ENCODE measurements around the gene C15orf61.
A peak's percentile ranks its signal among the peaks of the same experiment; 100 is the strongest.

The C15orf61 gene

GRCh38 chr15:67501836-67502461 is 19.0 kb upstream of the C15orf61 start:
- H3K4me1 ChIP-seq: peaks cover 5 to 28% (median 12%) of the 10 kb centered on the region in 10 experiments; a peak in 18 of 20 replicates
- H3K9ac ChIP-seq: no peak overlapping the region
- H3K4me2 ChIP-seq: no peak overlapping the region
- H3K4me3 ChIP-seq: no peak overlapping the region
- H3K27me3 ChIP-seq: no peaks in the 10 kb centered on the region
- H3K36me3 ChIP-seq: no peaks in the 10 kb centered on the region
- H3K9me3 ChIP-seq (replicated peaks in 1 of 11): no peaks in the 10 kb centered on the region
- no peak overlapping the region for H3K27ac ChIP-seq
- TF ChIP-seq Cebpa-rat (IDR thresholded peaks at IDR 0.05): no peak
- no peaks in the 10 kb centered on the region for H4K20me1 ChIP-seq

- Histone ChIP-seq H3K36me3 (no peaks in the 10 kb centered on the region), H3K9me3 (replicated peaks in 1 of 11) (no peaks in the 10 kb centered on the region), H3K9ac (no peak overlapping the region), H3K4me2 (no peak overlapping the region; a peak in 1 of 22 replicates), H3K4me1 (peaks cover 5 to 38% (median 16%) of the 10 kb centered on the region in 10 experiments; a peak in 19 of 20 replicates), H3K4me3 (no peak overlapping the region), H4K20me1 (no peaks in the 10 kb centered on the region), H3K27ac (no peak overlapping the region), H3K27me3 (no peaks in the 10 kb centered on the region)
- TF ChIP-seq Cebpa-rat (IDR thresholded peaks at IDR 0.05): no peak
These were observed 16.9 kb upstream of the C15orf61 start for GRCh38 chr15:67504056-67504455.

DNA sequence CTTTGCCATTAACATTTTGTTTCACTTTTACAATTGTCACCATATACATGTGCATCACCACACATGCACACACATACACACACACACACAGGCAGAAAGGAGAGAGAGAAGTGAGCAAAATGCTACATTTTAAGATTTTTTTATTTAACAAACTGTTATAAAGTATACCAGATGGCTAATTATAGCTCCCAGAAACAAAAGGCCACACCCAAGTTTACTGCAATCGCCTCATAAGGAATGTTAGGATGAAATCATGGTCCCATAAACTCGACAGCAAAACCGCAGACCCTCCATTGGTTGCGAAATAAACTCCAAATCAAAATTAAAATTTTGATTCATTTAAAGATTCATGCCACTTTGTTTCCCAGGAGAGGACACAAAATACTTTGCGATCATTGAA is 16.1 kb upstream of the C15orf61 start:
- no peaks in the 10 kb centered on the region for H3K9me3 ChIP-seq (replicated peaks in 1 of 11)
- H3K4me3 ChIP-seq: no peak overlapping the region
- TF ChIP-seq Cebpa-rat (IDR thresholded peaks at IDR 0.05): peak in 5 of 11 experiments; percentile 16 to 71 (median 32); a peak in 4 of 22 replicates
- no peaks in the 10 kb centered on the region for H4K20me1 ChIP-seq
- H3K27ac ChIP-seq: no peak overlapping the region
- no peak overlapping the region for H3K9ac ChIP-seq
- peaks cover 5 to 38% (median 16%) of the 10 kb centered on the region in 10 experiments; a peak in 19 of 20 replicates for H3K4me1 ChIP-seq
- H3K27me3 ChIP-seq: no peaks in the 10 kb centered on the region
- peaks cover 0 to under 1% (median 0%) of the 10 kb centered on the region in 11 experiments; a peak in 1 of 22 replicates for H3K36me3 ChIP-seq
- peak overlapping the region in 3 of 11 experiments; percentile 3 to 29 (median 18); a peak in 2 of 22 replicates for H3K4me2 ChIP-seq

GRCh38 chr15:67505675-67506572 is 15.0 kb upstream of the C15orf61 start:
- Histone ChIP-seq H3K4me2 (peak overlapping the region in 9 of 11 experiments; percentile 13 to 73 (median 47); a peak in 15 of 22 replicates), H3K4me3 (no peak overlapping the region), H3K4me1 (peaks cover 5 to 38% (median 16%) of the 10 kb centered on the region in 10 experiments; a peak in 19 of 20 replicates), H3K27ac (peak overlapping the region in 3 of 11 experiments; percentile 7 to 52 (median 36); a peak in 3 of 22 replicates), H3K9ac (0 out of 22 replicates have a peak overlapping the region, but pooled peaks of 1 of the 11 experiments have one; percentile 12), H4K20me1 (no peaks in the 10 kb centered on the region), H3K27me3 (no peaks in the 10 kb centered on the region), H3K36me3 (peaks cover 0 to 8% (median 3%) of the 10 kb centered on the region in 11 experiments; a peak in 7 of 22 replicates), H3K9me3 (replicated peaks in 1 of 11) (no peaks in the 10 kb centered on the region)
- TF ChIP-seq Cebpa-rat (IDR thresholded peaks at IDR 0.05): no peak

DNA sequence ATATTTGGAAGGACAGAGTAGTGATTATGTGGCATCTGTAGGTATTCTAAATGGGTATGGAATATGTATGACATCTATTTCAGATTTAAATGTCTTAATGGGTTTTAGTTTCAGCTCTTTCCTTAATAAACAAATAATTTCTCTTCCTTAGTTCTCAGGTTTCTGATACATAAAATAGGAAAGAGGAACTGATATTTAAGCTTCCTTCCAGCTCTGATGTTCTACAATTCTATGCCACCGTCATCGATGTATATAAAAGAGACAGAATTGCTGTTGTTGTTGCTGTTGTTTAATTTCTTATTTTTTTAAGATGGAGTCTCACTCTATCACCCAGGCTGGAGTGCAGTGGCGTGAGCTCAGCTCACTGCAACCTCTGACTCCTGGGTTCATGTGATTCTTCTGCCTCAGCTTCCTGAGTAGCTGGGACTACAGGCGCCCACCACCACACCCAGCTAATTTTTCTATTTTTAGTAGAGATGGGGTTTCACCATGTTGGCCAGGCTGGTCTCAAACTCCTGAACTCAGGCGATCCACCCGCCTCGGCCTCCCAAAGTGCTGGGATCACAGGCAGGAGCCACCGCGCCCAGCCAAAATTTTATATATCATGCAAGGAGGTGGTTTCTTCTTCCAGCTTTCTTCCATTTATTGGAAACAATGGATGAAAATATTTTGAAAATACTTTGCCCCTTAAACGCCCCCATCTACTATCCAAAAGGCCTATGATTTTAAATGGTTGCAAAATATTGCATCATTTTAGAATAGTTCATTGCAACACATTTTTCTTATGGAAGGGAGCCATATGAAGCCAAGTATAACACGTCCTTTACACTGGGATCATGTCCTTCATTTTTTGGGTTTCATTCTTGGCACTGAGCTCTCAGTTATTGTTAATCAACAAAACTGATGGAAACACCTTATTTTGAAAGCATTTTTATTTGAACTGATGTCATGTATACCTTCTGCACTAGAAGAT is 13.9 kb upstream of the C15orf61 start:
- Histone ChIP-seq H4K20me1 (no peaks in the 10 kb centered on the region), H3K4me1 (peaks cover 5 to 38% (median 16%) of the 10 kb centered on the region in 10 experiments; a peak in 19 of 20 replicates), H3K9ac (no peak overlapping the region), H3K9me3 (replicated peaks in 1 of 11) (no peaks in the 10 kb centered on the region), H3K4me3 (no peak overlapping the region), H3K27me3 (no peaks in the 10 kb centered on the region), H3K27ac (peak overlapping the region in 1 of 11 experiments; percentile 7; a peak in 1 of 22 replicates), H3K4me2 (peak overlapping the region in 10 of 11 experiments; percentile 9 to 73 (median 32); a peak in 14 of 22 replicates), H3K36me3 (peaks cover 0 to 19% (median 14%) of the 10 kb centered on the region in 11 experiments; a peak in 13 of 22 replicates)
- no peak; a peak in 1 of 22 replicates for TF ChIP-seq Cebpa-rat (IDR thresholded peaks at IDR 0.05)

GRCh38 chr15:67508407-67508806 is 12.5 kb upstream of the C15orf61 start:
- no peak for TF ChIP-seq Cebpa-rat (IDR thresholded peaks at IDR 0.05)
- Histone ChIP-seq H3K36me3 (peaks cover 0 to 32% (median 27%) of the 10 kb centered on the region in 11 experiments; a peak in 18 of 22 replicates), H4K20me1 (no peaks in the 10 kb centered on the region), H3K9me3 (replicated peaks in 1 of 11) (no peaks in the 10 kb centered on the region), H3K9ac (no peak overlapping the region), H3K4me3 (no peak overlapping the region), H3K4me2 (no peak overlapping the region), H3K27ac (no peak overlapping the region), H3K27me3 (no peaks in the 10 kb centered on the region), H3K4me1 (peaks cover 5 to 38% (median 16%) of the 10 kb centered on the region in 10 experiments; a peak in 19 of 20 replicates)

- Histone ChIP-seq H3K36me3 (peaks cover 0 to 47% (median 40%) of the 10 kb centered on the region in 11 experiments; a peak in 19 of 22 replicates), H4K20me1 (no peaks in the 10 kb centered on the region), H3K9ac (no peak overlapping the region), H3K27me3 (no peaks in the 10 kb centered on the region), H3K27ac (no peak overlapping the region), H3K4me1 (peaks cover 5 to 30% (median 16%) of the 10 kb centered on the region in 10 experiments; a peak in 19 of 20 replicates), H3K4me2 (no peak overlapping the region), H3K9me3 (replicated peaks in 1 of 11) (no peaks in the 10 kb centered on the region), H3K4me3 (no peak overlapping the region)
- no peak for TF ChIP-seq Cebpa-rat (IDR thresholded peaks at IDR 0.05)
These were observed 11.0 kb upstream of the C15orf61 start for GRCh38 chr15:67509918-67510317.

GRCh38 chr15:67510597-67511190 is 10.2 kb upstream of the C15orf61 start:
- Histone ChIP-seq H3K36me3 (peaks cover 0 to 55% (median 41%) of the 10 kb centered on the region in 11 experiments; a peak in 19 of 22 replicates), H3K4me1 (peaks cover 5 to 25% (median 16%) of the 10 kb centered on the region in 10 experiments; a peak in 19 of 20 replicates), H3K27me3 (no peaks in the 10 kb centered on the region), H3K4me2 (no peak overlapping the region), H3K9ac (no peak overlapping the region), H3K9me3 (replicated peaks in 1 of 11) (no peaks in the 10 kb centered on the region), H3K4me3 (no peak overlapping the region), H3K27ac (no peak overlapping the region), H4K20me1 (no peaks in the 10 kb centered on the region)
- no peak for TF ChIP-seq Cebpa-rat (IDR thresholded peaks at IDR 0.05)
